ENCODE data around the gene TLCD1. TPM values are rescaled to one million over a fixed set of nuclear protein-coding genes. Genes with fewer than 3 reads are reported as not detected.
"Not testable (repeated sequence)": the region's sequence is repeated elsewhere in the genome, so short reads cannot be mapped to it uniquely, and the experiment has no call there.

TLCD1 gene
- total RNA-seq, 5 donors from 2014 or later (not counting 1 experiment from before 2014, with no cell fraction given) = 1.2 to 1.8 (median 1.3) TPM; not detected in 1

GRCh38 chr17:28725660-28726225 lies 290 bp downstream of the TLCD1 start:
- POLR2A ChIA-PET = interaction anchor here (1.0 to 1.5 kb wide), 2 partner anchors 25 kb away, joined by 3 to 9 read pairs; no protein-coding TSS in a partner anchor

GRCh38 chr17:28725166-28725659 lies 820 bp downstream of the TLCD1 start:
- H3K4me1 Mint-ChIP-seq = peaks cover 63 to 75% (median 71%) of the 10 kb centered on the region in 3 donors
- Histone ChIP-seq H3K36me3 (ENCODE audit: control insufficient read depth in 2 of 2, extremely low read depth in 1 of 2, insufficient read depth in 1 of 2, low read length in 1 of 2) (peaks cover 9 to 42% of the 10 kb centered on the region in 2 donors), H3K27me3 (replicated peaks in 1 of 2; ENCODE audit: control insufficient read depth in 2 of 2, extremely low read depth in 1 of 2, insufficient read depth in 2 of 2, low read length in 1 of 2) (no peaks in the 10 kb centered on the region), H3K4me3 (ENCODE audit: control insufficient read depth in 1 of 2, extremely low read depth in 1 of 2, low read length in 1 of 2) (peak overlapping the region; percentile 57 to 87), H3K4me1 (ENCODE audit: control insufficient read depth in 1 of 2, extremely low read depth in 1 of 2, insufficient read depth in 2 of 2, low read length in 2 of 2) (peaks cover 27 to 71% of the 10 kb centered on the region in 2 experiments), H3K27ac (ENCODE audit: low read length) (peak overlapping the region; percentile 54), H3K9me3 (no peaks in the 10 kb centered on the region)
- H3K27me3 Mint-ChIP-seq = no peaks in the 10 kb centered on the region
- H3K36me3 Mint-ChIP-seq = peaks cover 26% of the 10 kb centered on the region
- CTCF ChIA-PET = interaction anchor here in 1 of 2 donors (0.8 kb wide), 1 partner anchor 38 kb away, joined by 4 read pairs; no protein-coding TSS in a partner anchor
- 20% methylated on average over 2 of the region's 20 CpGs for WGBS (ENCODE audit: insufficient coverage)
- H3K27ac Mint-ChIP-seq = peak overlapping the region; percentile 85 to 87
- POLR2A ChIA-PET = no interaction called here
- H3K9me3 Mint-ChIP-seq = no peaks in the 10 kb centered on the region
- peak overlapping the region; percentile 76 to 100 (median 84) for H3K4me3 Mint-ChIP-seq
- no peak for ATAC-seq (replicated peaks in 1 of 4)
- DNase-seq = no peak

More at GRCh38 chr17:28725660-28726225, 290 bp downstream of the TLCD1 start:
- 0% methylated on average over 36 of the region's 45 CpGs for WGBS (ENCODE audit: insufficient coverage)
- Histone ChIP-seq H3K4me3 (ENCODE audit: control insufficient read depth in 1 of 2, extremely low read depth in 1 of 2, low read length in 1 of 2) (peak overlapping the region; percentile 57 to 87), H3K27me3 (replicated peaks in 1 of 2; ENCODE audit: control insufficient read depth in 2 of 2, extremely low read depth in 1 of 2, insufficient read depth in 2 of 2, low read length in 1 of 2) (no peaks in the 10 kb centered on the region), H3K27ac (ENCODE audit: low read length) (peak overlapping the region; percentile 54), H3K9me3 (no peaks in the 10 kb centered on the region), H3K36me3 (ENCODE audit: control insufficient read depth in 2 of 2, extremely low read depth in 1 of 2, insufficient read depth in 1 of 2, low read length in 1 of 2) (peaks cover 9 to 40% of the 10 kb centered on the region in 2 donors), H3K4me1 (ENCODE audit: control insufficient read depth in 1 of 2, extremely low read depth in 1 of 2, insufficient read depth in 2 of 2, low read length in 2 of 2) (peaks cover 24 to 66% of the 10 kb centered on the region in 2 experiments)
- Mint-ChIP-seq H3K27me3 (no peaks in the 10 kb centered on the region), H3K9me3 (no peaks in the 10 kb centered on the region), H3K4me1 (peaks cover 58 to 70% (median 66%) of the 10 kb centered on the region in 3 donors), H3K27ac (peak overlapping the region; percentile 85 to 87), H3K4me3 (peak overlapping the region; percentile 76 to 100 (median 84)), H3K36me3 (peaks cover 21% of the 10 kb centered on the region)
- peak in 2 of 35 experiments; percentile 38 to 57 for DNase-seq
- ATAC-seq (replicated peaks in 1 of 4) = peak in 1 of 4 experiments; percentile 0
- CTCF ChIA-PET = interaction anchor here (0.6 to 4.2 kb wide), 17 partner anchors 15 to 226 kb away, joined by 3 to 197 read pairs (median 6); partner anchors contain the start of genes PHF12 (in 1 of the 2) and TRAF4 (in 1 of the 2)

GRCh38 chr17:28724500-28725165 lies 1.4 kb downstream of the TLCD1 start:
- ATAC-seq (replicated peaks in 1 of 4) = no peak
- Mint-ChIP-seq H3K27ac (peak overlapping the region; percentile 85 to 87), H3K4me1 (peaks cover 65 to 78% (median 74%) of the 10 kb centered on the region in 3 donors), H3K36me3 (peaks cover 32% of the 10 kb centered on the region), H3K4me3 (peak overlapping the region; percentile 76 to 100 (median 84)), H3K9me3 (no peaks in the 10 kb centered on the region), H3K27me3 (no peaks in the 10 kb centered on the region)
- DNase-seq = no peak
- H3K4me1 ChIP-seq (ENCODE audit: control insufficient read depth in 1 of 2, extremely low read depth in 1 of 2, insufficient read depth in 2 of 2, low read length in 2 of 2) = peaks cover 27 to 75% of the 10 kb centered on the region in 2 experiments
- peaks cover 9 to 42% of the 10 kb centered on the region in 2 donors for H3K36me3 ChIP-seq (ENCODE audit: control insufficient read depth in 2 of 2, extremely low read depth in 1 of 2, insufficient read depth in 1 of 2, low read length in 1 of 2)
- peak overlapping the region; percentile 54 for H3K27ac ChIP-seq (ENCODE audit: low read length)
- H3K27me3 ChIP-seq (replicated peaks in 1 of 2; ENCODE audit: control insufficient read depth in 2 of 2, extremely low read depth in 1 of 2, insufficient read depth in 2 of 2, low read length in 1 of 2) = no peaks in the 10 kb centered on the region
- no peak overlapping the region for H3K4me3 ChIP-seq (ENCODE audit: control insufficient read depth in 1 of 2, extremely low read depth in 1 of 2, low read length in 1 of 2)
- CTCF ChIA-PET = interaction anchor here in 1 of 2 donors (0.6 to 0.8 kb wide), 3 partner anchors 13 to 39 kb away, joined by 3 to 4 read pairs (median 4); partner anchors contain the start of gene PROCA1
- WGBS (ENCODE audit: insufficient coverage) = 78% methylated on average over 8 of the region's 10 CpGs
- no peaks in the 10 kb centered on the region for H3K9me3 ChIP-seq
- POLR2A ChIA-PET = no interaction called here

GRCh38 chr17:28723836-28724499 lies 2.1 kb downstream of the TLCD1 start:
- H3K27ac ChIP-seq (ENCODE audit: low read length); H3K27me3 ChIP-seq (replicated peaks in 1 of 2; ENCODE audit: control insufficient read depth in 2 of 2, extremely low read depth in 1 of 2, insufficient read depth in 2 of 2, low read length in 1 of 2); DNase-seq; H3K9me3 Mint-ChIP-seq; ATAC-seq (replicated peaks in 1 of 4); H3K9me3 ChIP-seq; H3K4me3 ChIP-seq (ENCODE audit: control insufficient read depth in 1 of 2, extremely low read depth in 1 of 2, low read length in 1 of 2); H3K27me3 Mint-ChIP-seq; POLR2A ChIA-PET: not testable (repeated sequence)
- peak overlapping the region; percentile 53 to 62 for H3K27ac Mint-ChIP-seq
- H3K36me3 Mint-ChIP-seq = peaks cover 32% of the 10 kb centered on the region
- peak overlapping the region; percentile 8 to 100 (median 84) for H3K4me3 Mint-ChIP-seq
- peaks cover 66 to 78% (median 75%) of the 10 kb centered on the region in 3 donors for H3K4me1 Mint-ChIP-seq
- peaks cover 28 to 75% of the 10 kb centered on the region in 2 experiments for H3K4me1 ChIP-seq (ENCODE audit: control insufficient read depth in 1 of 2, extremely low read depth in 1 of 2, insufficient read depth in 2 of 2, low read length in 2 of 2)
- peaks cover 9 to 42% of the 10 kb centered on the region in 2 donors for H3K36me3 ChIP-seq (ENCODE audit: control insufficient read depth in 2 of 2, extremely low read depth in 1 of 2, insufficient read depth in 1 of 2, low read length in 1 of 2)
- CTCF ChIA-PET = interaction anchor here in 1 of 2 donors (0.6 to 0.8 kb wide), 2 partner anchors 13 to 27 kb away, joined by 3 to 4 read pairs; partner anchors contain the start of gene PROCA1
- WGBS (ENCODE audit: insufficient coverage) = 79% methylated on average over 2 of the region's 4 CpGs

- no peak overlapping the region for H3K27ac ChIP-seq (ENCODE audit: low read length)
- peaks cover 69 to 78% (median 78%) of the 10 kb centered on the region in 3 donors for H3K4me1 Mint-ChIP-seq
- peaks cover 32% of the 10 kb centered on the region for H3K36me3 Mint-ChIP-seq
- no peaks in the 10 kb centered on the region for H3K9me3 Mint-ChIP-seq
- H3K27ac Mint-ChIP-seq = peak overlapping the region in 1 of 2 donors; percentile 62
- H3K36me3 ChIP-seq (ENCODE audit: control insufficient read depth in 2 of 2, extremely low read depth in 1 of 2, insufficient read depth in 1 of 2, low read length in 1 of 2) = peaks cover 9 to 42% of the 10 kb centered on the region in 2 donors
- ATAC-seq (replicated peaks in 1 of 4) = no peak
- peak overlapping the region in 1 of 3 donors; percentile 49 for H3K4me3 Mint-ChIP-seq
- peaks cover 0 to 7% of the 10 kb centered on the region in 2 donors for H3K27me3 Mint-ChIP-seq
- H3K9me3 ChIP-seq = no peaks in the 10 kb centered on the region
- H3K27me3 ChIP-seq (replicated peaks in 1 of 2; ENCODE audit: control insufficient read depth in 2 of 2, extremely low read depth in 1 of 2, insufficient read depth in 2 of 2, low read length in 1 of 2) = peaks cover 0 to 1% of the 10 kb centered on the region in 2 experiments
- CTCF ChIA-PET = interaction anchor here in 1 of 2 donors (1.0 to 1.1 kb wide), 2 partner anchors 12 to 21 kb away, joined by 5 read pairs; partner anchors contain the start of gene PROCA1
- POLR2A ChIA-PET = interaction anchor here in 1 of 2 donors (0.7 kb wide), 1 partner anchor 12 kb away, joined by 3 read pairs; the partner anchor contains the start of gene PROCA1
- WGBS (ENCODE audit: insufficient coverage) = 80% methylated on average over 1 of the region's 6 CpGs
- H3K4me3 ChIP-seq (ENCODE audit: control insufficient read depth in 1 of 2, extremely low read depth in 1 of 2, low read length in 1 of 2) = no peak overlapping the region
- H3K4me1 ChIP-seq (ENCODE audit: control insufficient read depth in 1 of 2, extremely low read depth in 1 of 2, insufficient read depth in 2 of 2, low read length in 2 of 2) = peaks cover 28 to 77% of the 10 kb centered on the region in 2 experiments
- DNase-seq = no peak
Measured at GRCh38 chr17:28723159-28723835, 2.7 kb downstream of the TLCD1 start.

Data from T-cell (primary cell).